ENCODE results near the gene CCNI2. TPM values are rescaled to one million over a fixed set of nuclear protein-coding genes. Genes with fewer than 3 reads are reported as not detected.

CCNI2 gene
- total and polyA plus RNA-seq, 2 donors (not counting 1 experiment from before 2014, with no cell fraction given), result not detected

- H3K36me3 ChIP-seq (ENCODE audit: control insufficient read depth, insufficient read depth, low read length), result no peaks in the 10 kb centered on the region
- no peaks in the 10 kb centered on the region for H3K9me3 ChIP-seq (ENCODE audit: control insufficient read depth, insufficient read depth, low read depth, low read length)
- no peak for DNase-seq (ENCODE audit: low read depth in 2 of 2)
- H3K4me2 ChIP-seq (ENCODE audit: extremely low read depth, insufficient read depth, low read length), result no peak overlapping the region
- no peak overlapping the region for H2AFZ ChIP-seq (ENCODE audit: low read length)
- H3K4me1 ChIP-seq (ENCODE audit: control insufficient read depth, extremely low read depth, insufficient read depth, low read length), result peaks cover 23% of the 10 kb centered on the region
- no peak overlapping the region for H3K9ac ChIP-seq (ENCODE audit: insufficient read depth, low read length)
- no peaks in the 10 kb centered on the region for H3K27me3 ChIP-seq (ENCODE audit: control insufficient read depth, insufficient read depth, low read length)
- TF ChIP-seq CTCF (conservative IDR thresholded peaks at IDR 0.05 in 1 of 2, IDR thresholded peaks at IDR 0.05 in 1 of 2; ENCODE audit: low read depth in 1 of 2, low read length in 2 of 2), result no peak
- TF ChIP-seq EZH2 (IDR thresholded peaks at IDR 0.05; ENCODE audit: low read length, missing control alignments), result no peak
- no peak overlapping the region for H3K27ac ChIP-seq (ENCODE audit: insufficient read depth, low read length)
- no peaks in the 10 kb centered on the region for H4K20me1 ChIP-seq (ENCODE audit: control insufficient read depth, extremely low read depth, insufficient read depth, low read length)
- H3K79me2 ChIP-seq (ENCODE audit: control insufficient read depth, insufficient read depth, low read length), result peaks cover 55% of the 10 kb centered on the region
- no peak overlapping the region for H3K4me3 ChIP-seq (replicated peaks in 1 of 4; ENCODE audit: control extremely low read depth in 1 of 4, insufficient read depth in 1 of 4, low read depth in 3 of 4, low read length in 4 of 4)
Observed at GRCh38 chr5:132773601-132774355, 26.6 kb downstream of the CCNI2 start.

GRCh38 chr5:132774406-132774805 is 27.2 kb downstream of the CCNI2 start:
- TF ChIP-seq EZH2 (IDR thresholded peaks at IDR 0.05; ENCODE audit: low read length, missing control alignments) (no peak), CTCF (conservative IDR thresholded peaks at IDR 0.05 in 1 of 2, IDR thresholded peaks at IDR 0.05 in 1 of 2; ENCODE audit: low read depth in 1 of 2, low read length in 2 of 2) (no peak)
- Histone ChIP-seq H3K27ac (ENCODE audit: insufficient read depth, low read length) (no peak overlapping the region), H4K20me1 (ENCODE audit: control insufficient read depth, extremely low read depth, insufficient read depth, low read length) (no peaks in the 10 kb centered on the region), H3K9me3 (ENCODE audit: control insufficient read depth, insufficient read depth, low read depth, low read length) (no peaks in the 10 kb centered on the region), H3K9ac (ENCODE audit: insufficient read depth, low read length) (no peak overlapping the region), H3K4me2 (ENCODE audit: extremely low read depth, insufficient read depth, low read length) (peak overlapping the region; percentile 35), H3K4me3 (replicated peaks in 1 of 4; ENCODE audit: control extremely low read depth in 1 of 4, insufficient read depth in 1 of 4, low read depth in 3 of 4, low read length in 4 of 4) (peak overlapping the region in 1 of 4 experiments; percentile 78), H3K36me3 (ENCODE audit: control insufficient read depth, insufficient read depth, low read length) (no peaks in the 10 kb centered on the region), H3K27me3 (ENCODE audit: control insufficient read depth, insufficient read depth, low read length) (no peaks in the 10 kb centered on the region), H3K79me2 (ENCODE audit: control insufficient read depth, insufficient read depth, low read length) (peaks cover 49% of the 10 kb centered on the region), H3K4me1 (ENCODE audit: control insufficient read depth, extremely low read depth, insufficient read depth, low read length) (peaks cover 23% of the 10 kb centered on the region), H2AFZ (ENCODE audit: low read length) (no peak overlapping the region)
- no peak for DNase-seq (ENCODE audit: low read depth in 2 of 2)

- Histone ChIP-seq H3K27ac (ENCODE audit: insufficient read depth, low read length) (no peak overlapping the region), H3K79me2 (ENCODE audit: control insufficient read depth, insufficient read depth, low read length) (peaks cover 46% of the 10 kb centered on the region), H4K20me1 (ENCODE audit: control insufficient read depth, extremely low read depth, insufficient read depth, low read length) (no peaks in the 10 kb centered on the region)
Observed at GRCh38 chr5:132774896-132775295, 27.7 kb downstream of the CCNI2 start.

More at GRCh38 chr5:132774896-132775295, 27.7 kb downstream of the CCNI2 start:
- peaks cover 23% of the 10 kb centered on the region for H3K4me1 ChIP-seq (ENCODE audit: control insufficient read depth, extremely low read depth, insufficient read depth, low read length)
- no peaks in the 10 kb centered on the region for H3K36me3 ChIP-seq (ENCODE audit: control insufficient read depth, insufficient read depth, low read length)
- no peak for TF ChIP-seq CTCF (conservative IDR thresholded peaks at IDR 0.05 in 1 of 2, IDR thresholded peaks at IDR 0.05 in 1 of 2; ENCODE audit: low read depth in 1 of 2, low read length in 2 of 2)
- no peak for TF ChIP-seq EZH2 (IDR thresholded peaks at IDR 0.05; ENCODE audit: low read length, missing control alignments)
- peak overlapping the region; percentile 86 for H3K4me2 ChIP-seq (ENCODE audit: extremely low read depth, insufficient read depth, low read length)
- H2AFZ ChIP-seq (ENCODE audit: low read length), result no peak overlapping the region
- no peak for DNase-seq (ENCODE audit: low read depth in 2 of 2)
- no peaks in the 10 kb centered on the region for H3K9me3 ChIP-seq (ENCODE audit: control insufficient read depth, insufficient read depth, low read depth, low read length)
- peak overlapping the region in 1 of 4 experiments; percentile 78 for H3K4me3 ChIP-seq (replicated peaks in 1 of 4; ENCODE audit: control extremely low read depth in 1 of 4, insufficient read depth in 1 of 4, low read depth in 3 of 4, low read length in 4 of 4)
- no peak overlapping the region for H3K9ac ChIP-seq (ENCODE audit: insufficient read depth, low read length)
- H3K27me3 ChIP-seq (ENCODE audit: control insufficient read depth, insufficient read depth, low read length), result no peaks in the 10 kb centered on the region
